Adipocyte (in vitro differentiated cells): ENCODE measurements around the gene SH3BP5L.

ENCODE experiments used
- DNase-seq: peaks from one replicate; pipeline ENCODE4 v3.0.0-alpha.2; 2015; ENCODE audit warnings: low read depth
- H3K27me3 ChIP-seq: replicated peaks from 2 replicates; pipeline ENCODE4 v1.7.0; 2013; ENCODE audit warnings: mild to moderate bottlenecking, low read length, moderate library complexity; ENCODE audit not compliant: control insufficient read depth, insufficient read depth
- H3K36me3 ChIP-seq: 2 replicates; pipeline ENCODE4 v1.7.0; 2013; ENCODE audit warnings: low read length, mild to moderate bottlenecking, moderate library complexity; ENCODE audit not compliant: control insufficient read depth, insufficient read depth, severe bottlenecking
- H3K4me1 ChIP-seq: 2 replicates; pipeline ENCODE4 v1.7.0; 2013; ENCODE audit warnings: mild to moderate bottlenecking, low read length, moderate library complexity; ENCODE audit not compliant: control insufficient read depth, insufficient read depth
- H3K4me3 ChIP-seq: 2 replicates; pipeline ENCODE4 v1.7.0; 2013; ENCODE audit warnings: mild to moderate bottlenecking, low read length, moderate library complexity
- H3K9ac ChIP-seq: 2 replicates; pipeline ENCODE4 v1.7.0; 2013; ENCODE audit warnings: mild to moderate bottlenecking, low read length, moderate library complexity
- H3K9me3 ChIP-seq: 2 replicates; pipeline ENCODE4 v1.7.0; 2013; ENCODE audit warnings: mild to moderate bottlenecking, low read length, moderate library complexity; ENCODE audit not compliant: control insufficient read depth

The SH3BP5L gene

GRCh38 chr1:248858891-248859889 lies 33.5 kb upstream of the SH3BP5L start, which contains the start of gene ZNF692:
TSS of gene ZNF692 (minus strand) at chr1:248859085. CDS start at chr1:248858309, 776 bp downstream.
- Histone ChIP-seq H3K36me3 (peaks cover 14% of the 10 kb centered on the region), H3K9ac (peak within 1 kb of the TSS; percentile 94), H3K27me3 (no peaks in the 10 kb centered on the region), H3K4me3 (peak within 1 kb of the TSS; percentile 90), H3K9me3 (no peaks in the 10 kb centered on the region), H3K4me1 (peaks cover 24% of the 10 kb centered on the region)
- DNase-seq = peak; percentile 99

GRCh38 chr1:248858096-248858890 lies 32.6 kb upstream of the SH3BP5L start:
- Histone ChIP-seq H3K27me3 (no peaks in the 10 kb centered on the region), H3K9me3 (no peaks in the 10 kb centered on the region), H3K9ac (peak overlapping the region; percentile 94), H3K4me1 (peaks cover 22% of the 10 kb centered on the region), H3K4me3 (peak overlapping the region; percentile 90), H3K36me3 (peaks cover 23% of the 10 kb centered on the region)
- peak; percentile 81 for DNase-seq

DNA sequence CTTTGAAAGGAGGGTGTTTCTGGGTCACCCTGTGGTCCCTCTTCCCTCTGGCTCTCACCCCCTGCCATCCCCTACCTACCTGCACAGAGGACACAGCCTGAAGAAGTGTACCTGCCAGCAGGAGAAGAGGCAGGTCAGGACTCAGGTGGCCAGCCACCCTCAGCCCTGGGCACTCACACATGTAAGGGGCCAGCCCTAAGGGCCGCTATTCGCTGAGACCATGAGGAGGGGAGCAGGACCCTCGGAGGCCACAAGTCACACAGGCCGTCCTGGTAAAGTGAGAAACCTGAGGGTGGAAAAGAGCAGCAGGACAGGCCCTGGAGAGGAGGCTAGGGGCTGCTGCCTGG lies 32.0 kb upstream of the SH3BP5L start:
- no peak for DNase-seq
- no peaks in the 10 kb centered on the region for H3K27me3 ChIP-seq
- peaks cover 24% of the 10 kb centered on the region for H3K36me3 ChIP-seq
- H3K4me3 ChIP-seq = peak overlapping the region; percentile 90
- H3K9ac ChIP-seq = peak overlapping the region; percentile 94
- H3K9me3 ChIP-seq = no peaks in the 10 kb centered on the region
- peaks cover 28% of the 10 kb centered on the region for H3K4me1 ChIP-seq

DNA sequence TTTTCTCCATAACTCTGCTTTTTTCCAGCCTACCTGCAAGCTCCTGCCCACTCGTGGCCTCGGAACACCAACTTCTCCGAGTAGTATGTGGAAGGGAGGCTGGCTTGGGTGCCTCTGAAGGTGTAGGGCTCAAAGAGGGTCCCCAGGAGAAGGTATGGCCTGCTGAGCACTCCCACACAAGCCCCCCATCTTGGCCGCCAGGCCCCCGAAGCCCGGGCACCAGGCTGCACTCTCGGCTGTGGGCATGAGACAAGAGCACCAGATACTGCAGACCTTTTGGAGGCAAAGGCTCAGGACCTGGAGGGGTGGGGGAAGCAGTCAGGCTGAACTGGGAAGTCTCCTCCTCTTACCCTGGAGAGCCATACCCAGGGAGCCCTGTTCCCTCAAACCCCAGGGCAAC lies 31.5 kb upstream of the SH3BP5L start:
- DNase-seq = no peak
- peak overlapping the region; percentile 94 for H3K9ac ChIP-seq
- H3K9me3 ChIP-seq = no peaks in the 10 kb centered on the region
- H3K36me3 ChIP-seq = peaks cover 24% of the 10 kb centered on the region
- H3K4me1 ChIP-seq = peaks cover 28% of the 10 kb centered on the region
- H3K27me3 ChIP-seq = no peaks in the 10 kb centered on the region
- no peak overlapping the region for H3K4me3 ChIP-seq

DNA sequence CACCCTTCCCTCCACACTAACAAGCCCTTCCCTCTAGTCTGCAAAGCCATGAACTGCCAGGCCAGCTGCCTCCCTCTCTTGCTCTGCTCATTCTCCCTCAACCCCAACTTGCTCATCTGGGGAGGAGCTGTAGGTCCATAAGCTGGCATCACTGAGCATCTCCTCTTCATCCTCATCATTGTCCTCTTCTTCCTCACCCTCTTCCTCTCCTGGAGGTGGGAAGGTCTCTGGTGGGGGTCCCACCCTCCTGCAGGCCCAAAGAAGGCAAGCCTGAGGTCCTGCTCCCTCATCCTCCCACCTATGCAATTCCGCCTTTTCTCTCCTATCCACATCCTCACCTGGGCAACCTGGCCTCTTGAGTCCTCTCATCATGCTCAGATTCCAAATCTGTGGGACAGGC lies 30.5 kb upstream of the SH3BP5L start:
- Histone ChIP-seq H3K4me1 (peaks cover 28% of the 10 kb centered on the region), H3K9ac (no peak overlapping the region), H3K4me3 (no peak overlapping the region), H3K27me3 (no peaks in the 10 kb centered on the region), H3K36me3 (peaks cover 24% of the 10 kb centered on the region), H3K9me3 (no peaks in the 10 kb centered on the region)
- no peak for DNase-seq

DNA sequence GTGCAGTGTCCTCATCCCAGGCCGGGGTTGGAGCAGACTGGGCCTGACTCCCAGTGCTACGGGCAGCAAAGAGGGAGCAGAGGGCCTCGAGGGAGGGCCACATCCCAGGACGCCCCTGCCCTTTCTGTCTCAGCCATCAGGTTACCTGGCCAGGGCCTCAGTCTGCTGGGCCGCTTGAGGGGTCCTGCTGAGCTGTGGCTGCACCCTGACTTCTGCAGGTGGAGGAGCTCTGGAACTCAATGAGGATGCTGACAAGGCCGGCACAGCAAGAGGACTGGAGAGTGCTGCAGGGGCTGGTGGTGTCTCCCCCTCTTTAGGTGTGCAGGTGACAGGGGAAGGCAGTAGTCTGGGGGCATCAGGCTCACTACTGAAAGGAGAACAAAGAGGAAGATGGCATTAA lies 29.9 kb upstream of the SH3BP5L start:
- Histone ChIP-seq H3K4me1 (peaks cover 28% of the 10 kb centered on the region), H3K27me3 (no peaks in the 10 kb centered on the region), H3K9ac (no peak overlapping the region), H3K9me3 (no peaks in the 10 kb centered on the region), H3K36me3 (peaks cover 24% of the 10 kb centered on the region), H3K4me3 (no peak overlapping the region)
- DNase-seq = no peak

DNA sequence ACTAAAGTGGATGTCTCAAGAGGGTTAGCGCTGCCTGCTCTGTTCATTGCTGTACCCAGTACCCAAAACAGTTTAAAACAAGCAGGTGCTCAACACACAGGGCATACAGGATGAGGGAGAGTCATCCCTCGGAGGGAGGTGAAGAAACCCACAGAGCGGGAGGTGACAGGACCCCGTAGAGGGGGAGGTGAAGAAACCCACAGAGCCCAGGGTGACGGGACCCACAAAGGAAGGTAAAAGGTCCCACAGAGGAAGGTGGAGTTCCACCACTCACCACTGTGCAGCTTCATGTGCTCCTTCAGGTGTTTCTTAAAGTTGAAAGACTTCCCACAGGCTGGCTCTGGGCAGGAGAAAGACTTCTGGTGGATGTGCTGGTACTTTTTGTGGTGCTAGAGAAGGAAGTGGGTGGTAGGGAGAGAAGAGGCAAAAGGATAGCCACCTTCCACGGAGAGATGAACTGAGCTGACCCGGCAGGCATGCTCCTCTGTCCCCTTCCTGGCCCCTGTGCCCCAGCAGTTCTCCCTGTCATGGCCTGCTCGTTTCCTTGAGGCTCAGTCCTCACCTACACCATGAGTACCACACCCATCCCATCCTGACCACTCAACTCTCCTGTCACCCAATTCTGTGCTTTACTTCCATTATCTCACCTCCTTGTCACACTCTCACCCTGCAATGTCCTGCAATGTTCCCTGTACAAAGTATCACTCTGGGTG lies 28.1 kb upstream of the SH3BP5L start:
- H3K9me3 ChIP-seq = no peaks in the 10 kb centered on the region
- no peak overlapping the region for H3K4me3 ChIP-seq
- H3K9ac ChIP-seq = no peak overlapping the region
- peaks cover 40% of the 10 kb centered on the region for H3K36me3 ChIP-seq
- H3K4me1 ChIP-seq = peaks cover 32% of the 10 kb centered on the region
- no peak for DNase-seq
- H3K27me3 ChIP-seq = no peaks in the 10 kb centered on the region

GRCh38 chr1:248852481-248853405 lies 27.0 kb upstream of the SH3BP5L start:
- Histone ChIP-seq H3K9me3 (no peaks in the 10 kb centered on the region), H3K4me3 (no peak overlapping the region), H3K27me3 (no peaks in the 10 kb centered on the region), H3K36me3 (peaks cover 51% of the 10 kb centered on the region), H3K9ac (no peak overlapping the region), H3K4me1 (peaks cover 23% of the 10 kb centered on the region)
- no peak for DNase-seq

DNA sequence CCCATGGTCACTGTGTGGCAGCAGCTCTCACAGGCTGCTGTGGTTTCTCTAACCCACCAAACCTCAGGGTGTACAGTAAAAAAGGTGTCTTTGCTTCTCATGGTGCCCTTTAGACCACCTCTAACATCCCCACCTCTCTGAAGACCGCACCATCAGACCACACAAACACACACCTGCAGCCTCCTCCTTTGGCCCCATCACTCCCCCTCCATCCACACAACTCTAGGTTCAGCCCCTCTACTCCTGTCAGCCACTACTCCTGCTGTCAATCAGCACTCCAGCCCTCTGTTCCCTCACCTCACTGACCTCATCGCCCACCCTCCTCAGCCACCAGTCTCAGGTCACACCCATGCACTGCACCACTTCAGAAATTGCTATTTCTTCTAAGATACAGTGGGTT lies 25.7 kb upstream of the SH3BP5L start:
- Histone ChIP-seq H3K27me3 (no peaks in the 10 kb centered on the region), H3K9me3 (no peaks in the 10 kb centered on the region), H3K4me1 (peaks cover 20% of the 10 kb centered on the region), H3K9ac (no peak overlapping the region), H3K36me3 (peaks cover 63% of the 10 kb centered on the region), H3K4me3 (no peak overlapping the region)
- DNase-seq = no peak

DNA sequence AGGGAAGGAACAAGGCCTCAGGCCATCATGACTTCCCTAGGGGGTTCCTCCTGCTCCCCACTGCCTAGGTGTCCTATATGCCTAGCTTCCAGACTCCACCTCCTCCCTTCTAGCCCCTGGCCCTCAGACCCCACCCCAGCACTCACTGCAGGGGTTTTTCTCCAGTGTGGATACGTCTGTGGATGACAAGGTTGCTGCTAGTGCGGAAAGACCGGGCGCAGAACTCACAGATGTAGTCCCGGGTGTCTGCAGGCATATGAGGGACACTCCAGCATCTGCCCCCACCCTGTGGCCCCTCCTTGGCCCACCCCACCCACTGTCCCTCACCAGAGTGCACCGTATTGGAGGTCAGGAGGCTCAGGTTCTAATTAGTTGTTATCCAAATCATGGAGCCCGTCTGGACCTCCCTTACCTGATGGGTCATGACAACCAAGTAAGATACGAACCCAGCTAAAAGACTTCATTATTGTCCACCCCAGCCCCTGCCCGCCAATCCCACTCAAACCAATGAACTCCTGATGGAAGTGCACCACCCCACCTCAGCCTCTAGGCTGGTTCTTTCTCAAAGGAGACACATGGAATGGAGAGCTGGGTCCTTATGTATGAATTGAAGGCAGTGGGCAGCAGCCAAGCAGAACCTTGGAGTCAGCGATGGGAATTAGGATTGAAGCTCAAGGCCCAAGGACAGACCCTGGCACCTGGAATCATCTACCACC lies 25.0 kb upstream of the SH3BP5L start:
- no peak overlapping the region for H3K9ac ChIP-seq
- H3K9me3 ChIP-seq = no peaks in the 10 kb centered on the region
- H3K4me3 ChIP-seq = no peak overlapping the region
- H3K27me3 ChIP-seq = no peaks in the 10 kb centered on the region
- H3K36me3 ChIP-seq = peaks cover 70% of the 10 kb centered on the region
- peaks cover 20% of the 10 kb centered on the region for H3K4me1 ChIP-seq
- no peak for DNase-seq
